ENCODE measurements around the gene ANO1.

The ANO1 gene

GRCh38 chr11:70119502-70119901, 41.4 kb downstream of the ANO1 start:
- DNase-seq: no peak

GRCh38 chr11:70120674-70121073, 42.6 kb downstream of the ANO1 start:
- DNase-seq: no peak

GRCh38 chr11:70122490-70123198, 44.5 kb downstream of the ANO1 start:
- no peak for DNase-seq

GRCh38 chr11:70123711-70124110, 45.6 kb downstream of the ANO1 start:
- DNase-seq: no peak

GRCh38 chr11:70124321-70125000, 46.3 kb downstream of the ANO1 start:
- DNase-seq: no peak

GRCh38 chr11:70126494-70126893, 48.4 kb downstream of the ANO1 start:
- DNase-seq: no peak

GRCh38 chr11:70127653-70128434, 49.7 kb downstream of the ANO1 start:
- DNase-seq: peak; percentile 21

GRCh38 chr11:70128435-70128906, 50.4 kb downstream of the ANO1 start:
- no peak for DNase-seq

- DNase-seq: no peak
Observed at GRCh38 chr11:70129051-70129592, 51.0 kb downstream of the ANO1 start.

- no peak for DNase-seq
Observed at GRCh38 chr11:70130636-70131035, 52.5 kb downstream of the ANO1 start.

- DNase-seq: no peak
Observed at GRCh38 chr11:70131606-70132190, 53.6 kb downstream of the ANO1 start.

GRCh38 chr11:70132641-70133040, 54.5 kb downstream of the ANO1 start:
- DNase-seq: no peak

GRCh38 chr11:70133771-70134335, 55.7 kb downstream of the ANO1 start:
- DNase-seq: no peak

- DNase-seq: no peak
Observed at GRCh38 chr11:70134490-70134889, 56.4 kb downstream of the ANO1 start.

- no peak for DNase-seq
Observed at GRCh38 chr11:70135142-70135541, 57.0 kb downstream of the ANO1 start.

GRCh38 chr11:70135625-70136059, 57.5 kb downstream of the ANO1 start:
- no peak for DNase-seq

- DNase-seq: no peak
Observed at GRCh38 chr11:70137383-70137782, 59.3 kb downstream of the ANO1 start.

GRCh38 chr11:70138403-70138802, 60.3 kb downstream of the ANO1 start:
- no peak for DNase-seq

GRCh38 chr11:70139785-70140410, 61.8 kb downstream of the ANO1 start:
- DNase-seq: no peak

- DNase-seq: no peak
Observed at GRCh38 chr11:70140711-70141485, 62.8 kb downstream of the ANO1 start.

All from EL (cell line).